NCI-H510A treated with DMSO at 0.1 percent for 48 hours (cell line): Measurements from ENCODE around the gene USP10.

Source experiments
- DNase-seq: peaks from one replicate; lab custom pipeline; 2025; lab: John Stamatoyannopoulos, UW

USP10 gene

GRCh38 chr16:84699147-84699711, 571 bp upstream of the USP10 start:
- DNase-seq, result no peak

GRCh38 chr16:84700446-84701300, 873 bp downstream of the USP10 start:
- no peak for DNase-seq

DNA sequence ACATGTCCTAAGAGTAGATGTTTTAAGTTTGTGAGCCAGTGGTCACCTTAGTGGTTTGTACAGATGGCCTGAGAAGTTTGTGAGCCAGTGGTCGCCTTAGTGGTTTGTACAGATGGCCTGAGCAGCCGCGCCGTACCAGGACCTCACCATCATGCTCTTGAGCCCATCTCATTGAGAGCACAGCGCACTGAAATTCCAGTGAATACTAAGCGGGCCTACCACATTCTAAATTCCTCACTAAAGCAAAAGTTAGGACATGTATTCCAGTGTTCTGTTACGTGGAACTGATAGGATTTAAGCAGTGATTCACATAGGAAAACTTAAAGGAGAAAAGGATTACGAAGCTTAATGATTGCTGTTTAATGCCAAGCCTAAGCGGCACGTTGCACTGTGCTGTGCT, 3.9 kb downstream of the USP10 start:
- no peak for DNase-seq

- no peak for DNase-seq
These were observed 4.5 kb downstream of the USP10 start for GRCh38 chr16:84704253-84704652.

DNA sequence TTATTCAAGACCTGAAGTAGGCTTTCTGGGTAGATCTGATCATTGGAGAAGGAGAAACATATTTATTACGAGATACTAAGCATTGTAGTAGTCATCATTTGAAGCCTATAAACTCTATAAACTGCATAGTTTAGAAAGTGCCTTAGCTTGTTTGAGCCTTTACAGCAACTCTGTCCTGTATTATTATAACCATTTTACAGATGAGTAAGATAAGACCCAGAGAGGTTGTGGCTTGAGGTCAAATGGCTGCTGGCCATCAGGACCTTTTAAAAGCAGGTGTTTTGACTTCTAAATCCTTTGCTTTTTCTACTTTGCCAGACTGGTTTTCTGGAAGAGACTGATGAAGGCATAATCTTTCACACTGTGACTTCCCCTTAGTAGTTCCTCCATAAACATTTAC, 7.1 kb downstream of the USP10 start:
- no peak for DNase-seq

DNA sequence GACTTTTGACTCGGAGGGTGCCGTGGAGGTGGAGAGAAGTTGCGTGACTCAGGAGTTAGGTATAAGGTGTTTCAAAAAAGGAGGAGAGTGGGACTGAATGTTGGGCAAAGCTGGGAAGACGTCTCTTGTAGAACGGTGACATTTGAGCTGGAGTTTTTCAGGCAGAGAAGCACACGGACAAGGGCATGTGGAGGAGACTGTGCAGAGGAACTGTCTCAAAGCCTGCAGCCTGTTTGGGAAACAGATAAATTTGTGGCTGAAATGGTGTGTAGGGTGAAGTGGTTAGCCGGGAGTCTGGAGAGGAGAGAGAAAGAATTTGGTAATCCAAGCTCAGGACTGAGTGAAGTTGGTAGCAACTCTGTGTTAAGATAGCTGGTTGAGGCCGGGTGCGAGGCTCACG, 9.8 kb downstream of the USP10 start:
- no peak for DNase-seq

DNA sequence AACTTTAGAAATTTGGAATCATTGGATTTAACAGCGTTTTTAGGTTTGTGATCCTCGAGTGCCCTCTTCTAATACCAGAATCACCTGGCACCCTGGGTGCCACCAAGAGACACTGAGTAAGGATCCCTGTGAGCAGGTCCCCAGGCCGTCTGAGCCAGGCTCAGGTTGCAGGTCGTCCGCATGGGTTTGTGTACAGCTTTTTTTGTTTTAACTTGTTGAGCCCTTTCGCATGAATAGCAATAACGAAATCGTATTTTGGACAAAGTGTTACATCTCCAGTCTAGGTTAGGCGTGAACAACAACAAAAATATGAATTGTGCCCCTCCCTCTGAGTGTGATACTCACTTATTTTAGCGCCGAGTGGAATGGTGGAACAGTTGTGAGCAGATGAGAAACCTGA, 10.9 kb downstream of the USP10 start:
- DNase-seq, result no peak

GRCh38 chr16:84712138-84712671, 12.4 kb downstream of the USP10 start:
- DNase-seq, result no peak

DNA sequence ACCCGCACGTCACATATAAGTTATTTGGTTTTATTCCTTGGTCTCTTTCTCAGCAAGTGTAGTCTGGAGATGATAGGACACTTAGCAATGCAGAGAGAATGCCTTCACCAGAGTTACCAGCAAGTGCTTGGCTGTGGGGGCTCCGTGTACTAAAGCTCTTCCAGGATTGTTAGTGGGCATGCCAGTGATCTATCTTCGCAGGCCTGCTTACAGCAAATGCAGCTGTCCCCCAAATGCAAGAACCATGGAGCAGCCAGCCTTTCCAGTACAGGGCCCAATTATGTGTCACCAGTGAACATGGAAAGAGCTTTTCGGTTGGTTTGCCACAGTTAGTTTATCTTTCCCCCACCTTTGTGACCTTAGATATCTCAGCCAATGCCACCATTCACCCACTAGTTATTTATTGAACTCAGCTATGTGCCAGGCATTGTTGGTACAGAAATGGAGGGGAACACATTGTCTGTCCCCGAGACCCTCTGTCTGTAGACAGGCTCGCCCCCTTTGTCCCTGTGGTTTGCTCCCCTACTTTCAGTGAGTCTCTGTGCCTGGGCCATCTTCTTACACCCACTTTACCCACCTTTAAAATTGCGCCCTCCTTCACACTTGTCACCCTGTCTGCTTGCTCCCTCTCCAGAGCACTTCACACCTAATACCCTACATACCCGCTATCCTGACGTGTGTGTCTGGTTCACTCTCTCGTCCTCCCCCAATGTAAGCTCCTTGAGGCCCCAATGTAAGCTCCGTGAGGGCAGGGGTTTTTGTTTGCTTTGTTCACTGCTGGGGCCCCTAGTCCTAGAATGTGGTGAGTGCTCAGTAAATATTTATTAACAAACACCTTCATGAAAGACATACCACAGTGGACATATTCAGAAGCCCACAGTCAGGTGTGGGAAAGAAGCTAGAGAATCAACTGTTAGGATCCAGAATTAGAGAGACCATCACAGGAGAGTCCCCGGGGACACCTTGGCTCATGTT, 13.3 kb downstream of the USP10 start:
- DNase-seq, result no peak

GRCh38 chr16:84714028-84714427, 14.2 kb downstream of the USP10 start:
- no peak for DNase-seq

DNA sequence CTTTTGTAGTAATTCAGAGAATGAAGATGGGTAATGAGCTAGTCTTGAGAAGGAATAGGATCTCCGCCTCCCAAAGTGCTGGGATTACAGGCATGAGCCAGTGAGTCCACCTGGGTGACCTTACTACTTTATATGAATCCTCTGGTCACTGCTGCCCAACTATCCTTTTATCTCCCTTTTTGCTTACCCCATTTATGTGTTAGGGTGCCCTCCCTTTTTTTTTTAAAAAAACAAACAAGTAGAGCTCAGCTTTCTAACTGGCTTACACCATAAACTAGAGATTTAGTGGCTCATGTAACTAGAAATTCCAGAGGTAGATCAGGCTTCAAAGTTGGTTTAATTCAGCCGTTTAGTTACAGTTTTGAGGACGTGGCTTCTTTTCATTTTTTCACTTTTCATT, 15.6 kb downstream of the USP10 start:
- no peak for DNase-seq

- DNase-seq, result no peak
These were observed 16.1 kb downstream of the USP10 start for GRCh38 chr16:84715854-84716253.

GRCh38 chr16:84716740-84717139, 16.9 kb downstream of the USP10 start:
- DNase-seq, result no peak

DNA sequence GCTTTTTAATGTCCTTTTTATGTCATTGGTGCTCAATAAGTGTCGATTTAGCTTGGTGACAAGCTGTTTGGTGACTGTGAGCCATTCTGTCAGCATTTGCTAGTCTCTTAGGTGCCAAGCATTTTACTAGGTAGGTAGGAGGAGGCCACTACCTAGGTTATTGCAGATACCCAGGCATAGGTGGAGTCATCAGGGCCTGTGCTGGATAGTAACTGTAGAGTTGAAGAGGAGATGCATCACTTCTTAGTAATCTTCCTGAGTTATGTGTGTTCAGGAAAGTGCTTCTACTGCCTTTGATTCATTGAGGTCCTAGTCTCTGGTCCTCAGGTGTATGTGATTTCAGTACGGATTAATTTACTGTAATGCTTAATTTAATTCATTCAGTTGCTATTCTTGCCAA, 17.7 kb downstream of the USP10 start:
- DNase-seq, result no peak

DNA sequence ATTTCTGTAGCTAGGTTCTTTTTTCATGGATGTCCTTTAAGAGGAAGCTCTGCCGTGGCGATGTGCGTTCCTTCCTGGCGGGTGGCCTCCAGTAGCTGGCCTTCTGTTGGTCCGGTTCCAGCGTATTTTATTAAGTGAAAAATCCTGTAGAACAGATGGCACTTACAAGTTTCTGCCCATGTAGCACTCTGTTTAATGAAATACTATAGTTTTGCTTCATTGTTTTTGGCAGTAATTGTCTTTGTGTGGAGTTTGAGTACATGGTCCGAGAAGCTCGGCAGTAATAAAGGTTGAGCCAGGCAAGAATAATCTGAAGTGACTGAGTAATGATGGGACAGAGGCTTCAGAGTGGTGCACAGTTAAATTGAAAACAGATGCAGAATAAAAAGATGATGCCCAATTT, 20.4 kb downstream of the USP10 start:
- no peak for DNase-seq

- DNase-seq, result no peak
These were observed 22.3 kb downstream of the USP10 start for GRCh38 chr16:84722068-84722467.

- no peak for DNase-seq
These were observed 24.1 kb downstream of the USP10 start for GRCh38 chr16:84723906-84724305.

DNA sequence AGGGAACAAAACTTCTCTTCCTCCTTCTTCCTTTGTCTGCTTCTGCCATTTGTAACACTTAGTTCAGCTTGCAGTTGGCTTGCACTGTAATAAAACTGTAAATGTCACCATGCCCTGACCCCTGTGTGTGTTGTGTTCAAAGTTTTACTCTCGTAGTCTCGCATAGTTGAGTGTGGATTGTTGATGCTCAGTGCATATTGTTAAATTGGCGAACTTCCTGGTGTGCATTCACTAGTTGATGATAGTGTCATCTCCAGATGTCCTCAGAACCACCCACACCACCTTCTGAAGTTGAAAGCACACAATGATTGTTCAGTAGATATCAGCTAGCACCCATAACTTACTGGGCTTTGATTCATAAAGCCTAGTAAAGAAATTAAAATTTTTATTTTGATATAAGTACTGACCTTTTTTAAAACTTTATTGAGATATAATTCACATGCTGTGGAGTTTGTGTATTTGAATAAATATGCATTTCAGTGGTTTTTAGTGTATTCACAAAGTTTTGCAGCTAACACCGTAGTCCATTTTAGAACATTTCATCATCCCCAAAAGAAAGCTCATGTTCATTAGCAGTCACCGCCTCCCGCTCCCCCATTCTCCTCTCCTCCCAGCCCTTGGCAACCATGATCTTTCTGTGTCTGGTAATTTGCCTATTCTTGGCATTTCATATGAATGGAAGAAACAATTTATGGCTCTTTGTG, 25.0 kb downstream of the USP10 start:
- no peak for DNase-seq

DNA sequence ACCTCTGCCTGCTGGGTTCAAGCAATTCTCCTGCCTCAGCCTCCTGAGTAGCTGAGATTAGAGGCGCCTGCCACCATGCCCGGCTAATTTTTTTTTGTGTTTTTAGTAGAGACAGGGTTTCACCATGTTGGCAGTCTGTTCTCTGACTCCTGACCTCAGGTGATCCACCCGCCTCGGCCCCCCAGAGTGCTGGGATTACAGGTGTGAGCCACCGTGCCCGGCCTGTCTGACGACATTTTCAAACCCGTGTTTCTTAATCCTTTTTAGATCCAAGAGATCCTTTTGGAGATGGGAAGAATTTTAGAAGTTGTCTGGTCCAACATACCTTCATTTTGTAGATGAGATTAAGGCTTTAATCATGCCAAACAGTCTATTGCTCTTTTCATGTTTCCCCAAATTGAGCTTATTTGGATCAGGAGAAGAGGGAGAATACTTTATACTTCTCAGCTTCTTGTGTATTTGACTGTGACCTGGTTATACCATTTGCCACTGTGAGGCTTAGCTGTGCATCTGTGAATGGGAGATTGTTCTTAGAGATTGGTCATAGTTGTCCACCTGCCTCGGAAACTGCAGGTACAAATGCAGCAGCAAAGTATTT, 25.8 kb downstream of the USP10 start:
- DNase-seq, result no peak

- peak; percentile 93 for DNase-seq
These were observed 26.4 kb downstream of the USP10 start for GRCh38 chr16:84726079-84726668.
